ENCODE results near the gene DLG2.

DLG2 gene

DNA sequence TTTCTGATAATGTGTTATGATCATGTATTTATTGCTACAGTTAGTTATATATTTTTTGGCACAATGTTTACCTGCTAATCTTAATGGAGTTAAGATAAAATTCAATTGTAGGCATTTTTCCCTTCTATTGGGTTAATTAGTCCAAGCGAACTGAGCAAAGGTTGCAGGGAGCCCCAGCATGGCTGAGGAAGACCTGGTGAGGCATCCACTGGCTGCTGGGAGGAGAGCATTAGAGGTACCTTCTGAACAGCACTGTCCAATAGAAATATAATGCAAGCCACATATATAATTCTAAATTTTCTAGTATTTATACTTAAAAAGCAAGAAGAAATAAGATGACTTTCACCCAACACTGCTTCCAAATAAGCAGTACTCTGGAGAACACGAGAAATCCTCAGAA is 19.9 kb upstream of the DLG2 start:
- H3K4me1 Mint-ChIP-seq: peaks cover 40% of the 10 kb centered on the region
- no peaks in the 10 kb centered on the region for H3K27me3 Mint-ChIP-seq (ENCODE audit: low read depth)
- peak overlapping the region; percentile 93 to 97 (median 93) for H3K27ac Mint-ChIP-seq
- H3K9me3 Mint-ChIP-seq: no peaks in the 10 kb centered on the region
- peaks cover 8% of the 10 kb centered on the region for H3K36me3 Mint-ChIP-seq (ENCODE audit: low read depth)
- peak overlapping the region; percentile 91 to 97 (median 97) for H3K4me3 Mint-ChIP-seq
- no peak for TF ChIP-seq CTCF (IDR thresholded peaks at IDR 0.05; ENCODE audit: unreplicated experiment in 3 of 3)

- Mint-ChIP-seq H3K36me3 (ENCODE audit: low read depth) (peaks cover 7% of the 10 kb centered on the region), H3K4me3 (peak overlapping the region in 2 of 3 experiments; percentile 23 to 35), H3K9me3 (no peaks in the 10 kb centered on the region), H3K27me3 (ENCODE audit: low read depth) (no peaks in the 10 kb centered on the region), H3K27ac (peak overlapping the region; percentile 27 to 61 (median 44)), H3K4me1 (peaks cover 24% of the 10 kb centered on the region)
- TF ChIP-seq CTCF (IDR thresholded peaks at IDR 0.05; ENCODE audit: unreplicated experiment in 3 of 3): no peak
Observed at GRCh38 chr11:85643191-85643614, 16.1 kb upstream of the DLG2 start.

- Mint-ChIP-seq H3K36me3 (ENCODE audit: low read depth) (peaks cover 42% of the 10 kb centered on the region), H3K27me3 (ENCODE audit: low read depth) (no peaks in the 10 kb centered on the region), H3K4me3 (no peak overlapping the region), H3K27ac (no peak overlapping the region), H3K4me1 (no peaks in the 10 kb centered on the region), H3K9me3 (no peaks in the 10 kb centered on the region)
- no peak for TF ChIP-seq CTCF (IDR thresholded peaks at IDR 0.05; ENCODE audit: unreplicated experiment in 3 of 3)
Observed at GRCh38 chr11:85634747-85635146, 7.6 kb upstream of the DLG2 start.

DNA sequence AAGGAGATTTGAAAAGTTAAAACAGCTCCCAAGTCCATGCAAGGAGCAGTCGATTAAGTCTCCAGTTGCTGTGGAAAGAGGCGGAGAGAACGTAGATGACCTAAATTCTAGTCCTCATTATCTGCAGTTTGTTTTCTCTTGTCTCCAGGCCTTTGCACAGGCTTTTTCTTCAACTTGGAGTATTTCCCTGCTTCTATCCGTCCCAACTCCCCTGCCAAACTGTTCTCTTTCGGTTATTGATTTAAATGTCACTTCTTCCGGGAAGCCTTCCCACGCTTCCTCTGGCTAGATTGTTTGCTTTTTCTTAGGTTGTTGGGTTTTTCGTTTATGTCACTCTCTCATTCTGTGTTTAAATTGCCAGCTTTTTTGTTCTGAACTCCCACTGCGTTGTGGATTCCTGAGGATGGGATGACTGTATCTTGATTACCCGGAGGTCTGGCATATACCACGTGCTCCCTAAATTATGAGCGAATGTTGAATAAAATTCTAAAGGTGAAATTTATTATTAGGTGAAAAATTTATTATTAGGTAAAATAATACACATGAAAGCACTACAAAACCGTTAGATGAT is 1.7 kb upstream of the DLG2 start:
- no peak for TF ChIP-seq CTCF (IDR thresholded peaks at IDR 0.05; ENCODE audit: unreplicated experiment in 3 of 3)
- H3K36me3 Mint-ChIP-seq (ENCODE audit: low read depth): peaks cover 16% of the 10 kb centered on the region
- H3K27me3 Mint-ChIP-seq (ENCODE audit: low read depth): no peaks in the 10 kb centered on the region
- no peaks in the 10 kb centered on the region for H3K9me3 Mint-ChIP-seq
- H3K27ac Mint-ChIP-seq: peak overlapping the region; percentile 91 to 98 (median 94)
- peak overlapping the region; percentile 94 to 99 (median 96) for H3K4me3 Mint-ChIP-seq
- peaks cover 40% of the 10 kb centered on the region for H3K4me1 Mint-ChIP-seq

DNA sequence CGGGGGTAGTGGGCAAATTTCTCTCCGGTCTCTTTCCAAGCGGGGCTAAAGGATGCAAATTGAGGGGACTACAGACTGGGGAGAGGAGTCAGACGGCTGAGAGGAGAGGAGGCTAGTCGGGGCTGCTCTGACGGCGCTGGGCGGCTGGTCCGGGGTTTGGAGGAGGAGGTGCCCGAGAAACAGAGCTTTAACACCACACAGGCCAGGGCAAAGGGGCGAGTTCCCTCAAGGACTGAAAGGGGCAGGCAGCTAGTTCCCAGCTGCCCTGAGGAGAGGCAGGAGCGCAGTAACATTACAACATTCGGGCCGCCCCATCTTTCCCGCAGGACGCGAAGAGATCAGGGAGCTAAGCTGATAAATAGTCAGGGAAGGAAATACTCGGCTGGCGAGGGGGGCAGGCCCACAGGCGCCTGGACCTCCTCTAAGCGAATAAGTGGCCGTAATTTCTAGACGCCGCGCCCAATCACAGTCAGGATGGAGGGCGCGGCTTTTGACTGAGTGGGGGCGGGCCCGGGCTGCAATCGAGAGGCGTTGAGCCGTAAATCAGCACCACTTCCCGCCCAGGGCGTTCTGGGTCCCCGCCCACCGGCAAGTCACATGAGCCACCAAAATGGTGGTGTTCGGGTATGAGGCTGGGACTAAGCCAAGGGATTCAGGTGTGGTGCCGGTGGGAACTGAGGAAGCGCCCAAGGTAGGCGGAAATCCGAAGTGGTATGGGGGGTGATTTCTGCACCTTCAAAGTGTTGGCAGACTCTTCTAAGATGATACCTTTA is 1.0 kb upstream of the DLG2 start, which contains the start of gene TMEM126B:
Gene TMEM126B, plus strand, starts transcription at position 596 of the 773 bp plus-strand sequence. Its CDS starts 15 bp downstream, at position 611.
- Mint-ChIP-seq H3K27ac (peak within 1 kb of the TSS; percentile 91 to 98 (median 94)), H3K27me3 (ENCODE audit: low read depth) (no peaks in the 10 kb centered on the region), H3K36me3 (ENCODE audit: low read depth) (peaks cover 12% of the 10 kb centered on the region), H3K9me3 (no peaks in the 10 kb centered on the region), H3K4me3 (peak within 1 kb of the TSS; percentile 94 to 99 (median 96)), H3K4me1 (peaks cover 40% of the 10 kb centered on the region)
- TF ChIP-seq CTCF (IDR thresholded peaks at IDR 0.05; ENCODE audit: unreplicated experiment in 3 of 3): no peak

Measured in nephron (organoid).